PC-3 (cell line): Measurements from ENCODE around the gene LTA4H. TPM values are rescaled to one million over a fixed set of nuclear protein-coding genes. Genes with fewer than 3 reads are reported as not detected.
A peak's percentile ranks its signal among the peaks of the same experiment; 100 is the strongest.

Experiments
- ATAC-seq: fragments of 200-7000 bp; cut with Tn5 transposase; 2 replicates; pipeline ENCODE4 v1.9.1; 2020; ENCODE audit warnings: mild to moderate bottlenecking, moderate library complexity
- BruUV-seq: library from RNA; stranded (reverse); fragments of 400-500 nt; replicated peaks from 2 replicates; lab custom pipeline; 2021; lab: Mats Ljungman, UMichigan
- CTCF ChIA-PET: fragments of 300-600 bp; sonication (Branson Sonifier 250); formaldehyde crosslinking; loops from one replicate; lab custom pipeline; 2022; ENCODE audit warnings: antibody characterized with exemption; lab: Charles Lee
- POLR2A ChIA-PET: fragments of 300-600 bp; sonication (Branson Sonifier 250); formaldehyde crosslinking; loops from one replicate; lab custom pipeline; 2022; ENCODE audit warnings: antibody characterized with exemption; ENCODE audit not compliant: unreplicated experiment; lab: Charles Lee
- DNase-seq: peaks from one replicate; pipeline ENCODE4 v3.0.0-alpha.2; 2015
- H2AFZ ChIP-seq: fragments of 300-600 bp; sonication (generic); 2 replicates; pipeline ENCODE4 v1.6.0; 2016; ENCODE audit warnings: antibody characterized with exemption, low read length
- H3F3A ChIP-seq: fragments of 300-600 bp; sonication (generic); one replicate; pipeline ENCODE4 v1.6.0; 2017; ENCODE audit warnings: antibody characterized with exemption, low read length, control low read depth, mild to moderate bottlenecking; ENCODE audit not compliant: unreplicated experiment
- H3K27ac ChIP-seq: fragments of 300-600 bp; sonication (generic); 2 replicates; pipeline ENCODE4 v1.5.1; 2016; ENCODE audit warnings: mild to moderate bottlenecking, low read length
- H3K27me3 ChIP-seq: fragments of 300-600 bp; sonication (generic); 2 replicates; pipeline ENCODE4 v1.6.1; 2016; ENCODE audit warnings: low read length, mixed read lengths
- H3K36me3 ChIP-seq: fragments of 300-600 bp; sonication (generic); 2 replicates; pipeline ENCODE4 v1.6.1; 2016; ENCODE audit warnings: low read depth, mixed run types, low read length, mixed read lengths
- H3K4me1 ChIP-seq: fragments of 300-600 bp; sonication (generic); 2 replicates; pipeline ENCODE4 v1.5.1; 2016; ENCODE audit warnings: low read length; ENCODE audit not compliant: insufficient read depth
- H3K4me2 ChIP-seq: fragments of 300-600 bp; sonication (generic); 2 replicates; pipeline ENCODE4 v1.6.0; 2016; ENCODE audit warnings: low read length
- H3K4me3 ChIP-seq: fragments of 300-600 bp; sonication (generic); 2 replicates; pipeline ENCODE4 v1.5.1; 2016; ENCODE audit warnings: mild to moderate bottlenecking, low read length, mixed read lengths
- H3K79me2 ChIP-seq: fragments of 300-600 bp; sonication (generic); 2 replicates; pipeline ENCODE4 v1.6.1; 2017; ENCODE audit warnings: low read length, mixed read lengths
- H3K9ac ChIP-seq: fragments of 300-600 bp; sonication (generic); 2 replicates; pipeline ENCODE4 v1.6.0; 2016; ENCODE audit warnings: mild to moderate bottlenecking, low read length
- H3K9me2 ChIP-seq: fragments of 300-600 bp; sonication (generic); replicated peaks from 2 replicates; pipeline ENCODE4 v1.6.1; 2016; ENCODE audit warnings: mixed run types, low read length, mixed read lengths
- H3K9me3 ChIP-seq: fragments of 300-600 bp; sonication (generic); 2 replicates; pipeline ENCODE4 v1.6.1; 2016; ENCODE audit warnings: low read length, mixed read lengths
- H4K20me1 ChIP-seq: fragments of 300-600 bp; sonication (generic); 2 replicates; pipeline ENCODE4 v1.6.1; 2016; ENCODE audit warnings: low read length, mixed read lengths
- EZH2 ChIP-seq: fragments of 300-600 bp; sonication (generic); IDR thresholded peaks from one replicate; pipeline ENCODE4 v1.6.1; 2017; ENCODE audit warnings: antibody characterized with exemption, mild to moderate bottlenecking, low read length; ENCODE audit not compliant: unreplicated experiment
- EZH2phosphoT487 ChIP-seq: fragments of 300-600 bp; sonication (generic); IDR thresholded peaks from 2 replicates; pipeline ENCODE4 v1.6.1; 2018; ENCODE audit warnings: mild to moderate bottlenecking, antibody characterized with exemption, low read length, borderline replicate concordance
- intact Hi-C: fragments of 100-400 bp; cut with micrococcal nuclease; formaldehyde crosslinking; loops from 2 replicates; pipeline ENCODE4 v1.9.0; 2023
- total RNA-seq: library from RNA; depleted of rRNA; stranded (reverse); fragments of >200 nt; gene quantifications from 2 replicates; pipeline ENCODE4 v1.2.3, GENCODE V29; 2014
- TF ChIP-seq, protein P1 (sequence below): fragments of 300-600 bp; sonication (generic); conservative IDR thresholded peaks from 2 replicates; pipeline ENCODE4 v1.5.1; 2017; ENCODE audit warnings: antibody characterized with exemption, low read depth, mild to moderate bottlenecking, low read length

Gene LTA4H
- total RNA-seq, 1 experiment from 2014 or later: 58.4 TPM

DNA sequence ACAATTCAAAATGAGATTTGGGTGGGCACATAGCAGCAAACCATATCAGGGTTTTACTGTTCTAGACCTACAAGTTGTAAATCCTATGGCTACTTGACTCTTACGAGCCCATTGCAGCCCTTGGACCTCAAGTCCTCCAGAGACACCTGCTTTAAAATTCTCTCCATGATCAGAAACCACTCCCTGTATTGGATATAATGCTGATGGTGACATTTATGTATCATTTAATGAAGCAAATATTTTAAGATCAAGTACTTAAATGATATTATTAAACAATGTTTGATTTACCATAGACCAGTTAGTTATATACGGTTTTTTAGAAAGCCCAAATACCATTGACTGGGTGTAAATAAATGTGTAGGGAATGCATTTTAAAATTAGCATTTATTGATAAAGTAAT is 68.1 kb downstream of the LTA4H start:
- Histone ChIP-seq H3K9me3 (no peaks in the 10 kb centered on the region), H3K4me1 (no peaks in the 10 kb centered on the region), H3K4me2 (no peak overlapping the region), H3F3A (no peaks in the 10 kb centered on the region), H3K79me2 (no peaks in the 10 kb centered on the region), H3K9me2 (no peaks in the 10 kb centered on the region), H3K9ac (no peak overlapping the region), H4K20me1 (no peaks in the 10 kb centered on the region), H3K27me3 (no peaks in the 10 kb centered on the region), H3K27ac (no peak overlapping the region), H3K36me3 (no peaks in the 10 kb centered on the region), H3K4me3 (no peak overlapping the region), H2AFZ (no peak overlapping the region)
- DNase-seq (no peak), ATAC-seq (no peak)
- intact Hi-C loops: no loop called here
- ChIA-PET CTCF (no interaction called here), POLR2A (no interaction called here)
- no TSS peak for BruUV-seq
- TF ChIP-seq, protein P1, sequence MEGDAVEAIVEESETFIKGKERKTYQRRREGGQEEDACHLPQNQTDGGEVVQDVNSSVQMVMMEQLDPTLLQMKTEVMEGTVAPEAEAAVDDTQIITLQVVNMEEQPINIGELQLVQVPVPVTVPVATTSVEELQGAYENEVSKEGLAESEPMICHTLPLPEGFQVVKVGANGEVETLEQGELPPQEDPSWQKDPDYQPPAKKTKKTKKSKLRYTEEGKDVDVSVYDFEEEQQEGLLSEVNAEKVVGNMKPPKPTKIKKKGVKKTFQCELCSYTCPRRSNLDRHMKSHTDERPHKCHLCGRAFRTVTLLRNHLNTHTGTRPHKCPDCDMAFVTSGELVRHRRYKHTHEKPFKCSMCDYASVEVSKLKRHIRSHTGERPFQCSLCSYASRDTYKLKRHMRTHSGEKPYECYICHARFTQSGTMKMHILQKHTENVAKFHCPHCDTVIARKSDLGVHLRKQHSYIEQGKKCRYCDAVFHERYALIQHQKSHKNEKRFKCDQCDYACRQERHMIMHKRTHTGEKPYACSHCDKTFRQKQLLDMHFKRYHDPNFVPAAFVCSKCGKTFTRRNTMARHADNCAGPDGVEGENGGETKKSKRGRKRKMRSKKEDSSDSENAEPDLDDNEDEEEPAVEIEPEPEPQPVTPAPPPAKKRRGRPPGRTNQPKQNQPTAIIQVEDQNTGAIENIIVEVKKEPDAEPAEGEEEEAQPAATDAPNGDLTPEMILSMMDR: no peak
- TF ChIP-seq EZH2phosphoT487: no peak
- no peak for TF ChIP-seq EZH2

DNA sequence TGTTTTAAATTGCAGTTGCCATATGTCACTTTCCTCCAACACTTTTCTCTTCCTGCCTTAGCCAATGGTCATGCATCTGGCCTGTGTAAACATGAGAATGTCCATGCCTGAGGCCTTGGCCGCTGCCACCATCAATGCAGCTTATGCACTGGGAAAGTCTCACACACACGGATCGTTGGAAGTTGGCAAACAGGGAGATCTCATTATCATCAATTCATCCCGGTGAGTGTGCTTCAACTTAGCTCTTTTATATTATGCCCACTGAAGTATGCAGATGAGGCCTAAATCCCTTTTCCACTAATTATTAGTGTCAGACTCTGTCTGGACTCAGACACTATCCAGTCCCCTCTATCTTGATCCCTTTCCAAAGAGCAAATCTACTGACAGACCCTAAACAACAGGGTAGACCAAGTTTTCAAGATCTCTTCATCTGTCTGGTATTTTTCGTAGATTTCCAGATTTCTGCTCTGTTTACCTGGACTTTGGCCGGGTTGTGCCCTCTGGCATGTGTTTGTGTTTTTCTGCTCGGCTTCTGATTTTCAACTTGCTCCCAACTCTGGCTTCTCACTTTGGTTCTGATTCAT is 69.0 kb downstream of the LTA4H start:
- Histone ChIP-seq H3K79me2 (no peaks in the 10 kb centered on the region), H3K9ac (no peak overlapping the region), H3K4me1 (no peaks in the 10 kb centered on the region), H3K9me3 (no peaks in the 10 kb centered on the region), H3K27me3 (no peaks in the 10 kb centered on the region), H3K36me3 (no peaks in the 10 kb centered on the region), H3K27ac (no peak overlapping the region), H2AFZ (no peak overlapping the region), H3K4me3 (no peak overlapping the region), H3K4me2 (no peak overlapping the region), H4K20me1 (no peaks in the 10 kb centered on the region), H3F3A (no peaks in the 10 kb centered on the region), H3K9me2 (no peaks in the 10 kb centered on the region)
- ChIA-PET CTCF (no interaction called here), POLR2A (no interaction called here)
- intact Hi-C loops: no loop called here
- TF ChIP-seq EZH2phosphoT487: no peak
- no peak for TF ChIP-seq EZH2
- TF ChIP-seq, protein P1: no peak
- ATAC-seq: no peak
- BruUV-seq: no TSS peak
- DNase-seq: no peak

DNA sequence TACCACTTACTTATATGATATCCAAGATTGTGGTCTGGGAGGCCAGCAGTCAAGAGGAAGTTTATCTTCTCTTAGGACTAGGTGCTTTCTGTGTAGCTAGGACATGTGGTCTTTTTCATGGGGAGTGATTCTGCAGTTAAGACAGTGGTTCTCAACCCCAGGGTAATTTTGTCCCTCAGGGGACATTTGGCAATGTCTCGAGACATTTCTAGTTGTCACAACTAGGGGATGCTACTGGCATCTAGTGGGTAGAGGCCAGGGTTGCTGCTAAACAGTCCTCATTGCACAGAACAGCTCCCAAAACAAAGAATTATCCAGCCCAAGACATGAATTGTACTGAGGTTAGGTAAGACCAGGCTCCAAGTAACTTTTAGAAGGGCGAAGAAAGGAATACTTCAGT is 72.3 kb downstream of the LTA4H start:
- Histone ChIP-seq H3K4me3 (no peak overlapping the region), H3K9me3 (no peaks in the 10 kb centered on the region), H3K27me3 (no peaks in the 10 kb centered on the region), H3K4me2 (no peak overlapping the region), H4K20me1 (no peaks in the 10 kb centered on the region), H3K36me3 (no peaks in the 10 kb centered on the region), H3K9ac (no peak overlapping the region), H3K9me2 (no peaks in the 10 kb centered on the region), H3F3A (no peaks in the 10 kb centered on the region), H3K27ac (no peak overlapping the region), H3K79me2 (no peaks in the 10 kb centered on the region), H3K4me1 (no peaks in the 10 kb centered on the region), H2AFZ (no peak overlapping the region)
- TF ChIP-seq, protein P1: peak; percentile 69
- TF ChIP-seq EZH2: no peak
- DNase-seq (peak; percentile 52), ATAC-seq (peak; percentile 86)
- ChIA-PET CTCF (interaction anchor here (0.5 to 0.6 kb wide), 3 partner anchors 36 to 409 kb away, joined by 3 read pairs; no protein-coding TSS in a partner anchor), POLR2A (no interaction called here)
- intact Hi-C loops: no loop called here
- BruUV-seq: no TSS peak
